ENCODE data around the gene CYS1.

Gene CYS1

GRCh38 chr2:10084223-10084865 lies 4.1 kb upstream of the CYS1 start:
- peak overlapping the region in 2 of 3 experiments; percentile 20 to 60 for H3K4me3 Mint-ChIP-seq
- no peaks in the 10 kb centered on the region for H3K36me3 Mint-ChIP-seq (ENCODE audit: low read depth)
- TF ChIP-seq CTCF (IDR thresholded peaks at IDR 0.05; ENCODE audit: unreplicated experiment in 3 of 3) = no peak
- H3K27me3 Mint-ChIP-seq (ENCODE audit: low read depth) = peaks cover 74% of the 10 kb centered on the region
- peaks cover 30% of the 10 kb centered on the region for H3K4me1 Mint-ChIP-seq
- no peaks in the 10 kb centered on the region for H3K9me3 Mint-ChIP-seq
- peak overlapping the region; percentile 62 to 92 (median 89) for H3K27ac Mint-ChIP-seq

DNA sequence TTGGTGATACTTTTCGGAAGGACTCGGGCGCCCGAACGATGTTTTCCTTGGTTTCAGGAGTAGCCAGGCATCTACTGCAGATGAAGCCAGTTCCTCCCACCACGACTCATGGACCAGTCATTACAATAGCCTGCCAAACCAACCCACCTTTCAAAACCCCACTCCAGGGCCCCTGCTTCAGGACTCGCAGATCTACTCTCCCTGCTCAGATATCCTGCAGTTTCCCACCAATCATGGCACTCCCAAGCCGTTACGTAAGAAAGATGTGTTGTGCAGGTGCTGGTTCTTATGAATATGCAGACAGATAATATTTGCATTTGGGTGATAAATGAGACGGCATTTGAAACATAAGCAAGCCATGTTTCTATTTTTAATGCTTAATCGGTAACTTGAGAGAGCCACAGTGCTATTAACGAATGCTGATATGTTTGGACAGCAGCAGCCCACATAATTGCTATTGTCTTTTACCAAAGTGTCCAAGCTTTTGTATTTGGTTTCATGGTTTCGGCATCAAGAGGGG lies 3.5 kb upstream of the CYS1 start:
- H3K36me3 Mint-ChIP-seq (ENCODE audit: low read depth) = no peaks in the 10 kb centered on the region
- H3K4me1 Mint-ChIP-seq = peaks cover 36% of the 10 kb centered on the region
- H3K9me3 Mint-ChIP-seq = no peaks in the 10 kb centered on the region
- peak overlapping the region; percentile 14 to 69 (median 60) for H3K4me3 Mint-ChIP-seq
- peaks cover 77% of the 10 kb centered on the region for H3K27me3 Mint-ChIP-seq (ENCODE audit: low read depth)
- no peak for TF ChIP-seq CTCF (IDR thresholded peaks at IDR 0.05; ENCODE audit: unreplicated experiment in 3 of 3)
- H3K27ac Mint-ChIP-seq = peak overlapping the region; percentile 62 to 92 (median 89)

GRCh38 chr2:10083046-10083445 lies 2.8 kb upstream of the CYS1 start:
- Mint-ChIP-seq H3K27ac (peak overlapping the region; percentile 62 to 92 (median 89)), H3K36me3 (ENCODE audit: low read depth) (peaks cover 6% of the 10 kb centered on the region), H3K9me3 (no peaks in the 10 kb centered on the region), H3K27me3 (ENCODE audit: low read depth) (peaks cover 84% of the 10 kb centered on the region), H3K4me1 (peaks cover 43% of the 10 kb centered on the region), H3K4me3 (peak overlapping the region; percentile 34 to 69 (median 60))
- TF ChIP-seq CTCF (IDR thresholded peaks at IDR 0.05; ENCODE audit: unreplicated experiment in 3 of 3) = no peak

- TF ChIP-seq CTCF (IDR thresholded peaks at IDR 0.05; ENCODE audit: unreplicated experiment in 3 of 3) = no peak
- H3K4me3 Mint-ChIP-seq = peak overlapping the region; percentile 75 to 84 (median 81)
- H3K27ac Mint-ChIP-seq = peak overlapping the region; percentile 52 to 92 (median 83)
- no peaks in the 10 kb centered on the region for H3K9me3 Mint-ChIP-seq
- H3K4me1 Mint-ChIP-seq = peaks cover 50% of the 10 kb centered on the region
- peaks cover 86% of the 10 kb centered on the region for H3K27me3 Mint-ChIP-seq (ENCODE audit: low read depth)
- peaks cover 13% of the 10 kb centered on the region for H3K36me3 Mint-ChIP-seq (ENCODE audit: low read depth)
Observed at GRCh38 chr2:10080536-10081304, 509 bp upstream of the CYS1 start.

GRCh38 chr2:10079266-10079869 lies 843 bp downstream of the CYS1 start:
- peak overlapping the region; percentile 77 to 85 (median 82) for H3K27ac Mint-ChIP-seq
- peaks cover 86% of the 10 kb centered on the region for H3K27me3 Mint-ChIP-seq (ENCODE audit: low read depth)
- no peaks in the 10 kb centered on the region for H3K9me3 Mint-ChIP-seq
- peaks cover 17% of the 10 kb centered on the region for H3K36me3 Mint-ChIP-seq (ENCODE audit: low read depth)
- H3K4me1 Mint-ChIP-seq = peaks cover 48% of the 10 kb centered on the region
- no peak for TF ChIP-seq CTCF (IDR thresholded peaks at IDR 0.05; ENCODE audit: unreplicated experiment in 3 of 3)
- H3K4me3 Mint-ChIP-seq = peak overlapping the region; percentile 82 to 90 (median 87)

Data from nephron (organoid).